Memory B cell (primary cell): ENCODE measurements around the gene EPM2A.
"Not testable (repeated sequence)": the region's sequence is repeated elsewhere in the genome, so short reads cannot be mapped to it uniquely, and the experiment has no call there.

Experiments
- ATAC-seq: fragments of 150-1000 bp; cut with Tn5 transposase; 2 replicates; pipeline ENCODE4 v1.10.0; 2021; ENCODE audit warnings: low read depth, mild to moderate bottlenecking, moderate library complexity
- DNase-seq, 2 donors: peaks; one replicate each; pipeline ENCODE4 v3.0.0; 2022; ENCODE audit warnings: low spot score in 2 of 2
- H3K27ac Mint-ChIP-seq: one replicate; pipeline ENCODE4 v1.8.0; 2022; ENCODE audit warnings: mild to moderate bottlenecking, moderate library complexity, mixed read lengths
- H3K27me3 Mint-ChIP-seq: one replicate; pipeline ENCODE4 v1.8.0; 2022; ENCODE audit warnings: mixed read lengths
- H3K36me3 Mint-ChIP-seq: one replicate; pipeline ENCODE4 v1.8.0; 2022; ENCODE audit warnings: mild to moderate bottlenecking, mixed read lengths
- H3K4me1 Mint-ChIP-seq: one replicate; pipeline ENCODE4 v1.8.0; 2022; ENCODE audit warnings: mixed read lengths
- H3K4me3 Mint-ChIP-seq: one replicate; pipeline ENCODE4 v1.8.0; 2022; ENCODE audit warnings: mild to moderate bottlenecking, moderate library complexity, mixed read lengths
- H3K9me3 Mint-ChIP-seq: one replicate; pipeline ENCODE4 v1.8.0; 2022; ENCODE audit warnings: mixed read lengths

The EPM2A gene

GRCh38 chr6:145721144-145721543 lies 14.2 kb downstream of the EPM2A start:
- peaks cover 5% of the 10 kb centered on the region for H3K9me3 Mint-ChIP-seq
- no peaks in the 10 kb centered on the region for H3K4me1 Mint-ChIP-seq
- no peak overlapping the region for H3K27ac Mint-ChIP-seq
- no peak overlapping the region for H3K4me3 Mint-ChIP-seq
- ATAC-seq (no peak), DNase-seq (no peak)
- H3K27me3 Mint-ChIP-seq, result no peaks in the 10 kb centered on the region
- H3K36me3 Mint-ChIP-seq, result peaks cover 21% of the 10 kb centered on the region

GRCh38 chr6:145715426-145715825 lies 19.9 kb downstream of the EPM2A start:
- no peak overlapping the region for H3K4me3 Mint-ChIP-seq
- no peak overlapping the region for H3K27ac Mint-ChIP-seq
- peaks cover 41% of the 10 kb centered on the region for H3K36me3 Mint-ChIP-seq
- no peaks in the 10 kb centered on the region for H3K4me1 Mint-ChIP-seq
- H3K27me3 Mint-ChIP-seq, result no peaks in the 10 kb centered on the region
- peaks cover 6% of the 10 kb centered on the region for H3K9me3 Mint-ChIP-seq
- ATAC-seq, result no peak
- DNase-seq, result no peak

GRCh38 chr6:145714731-145715130 lies 20.6 kb downstream of the EPM2A start:
- ATAC-seq, result no peak
- no peak overlapping the region for H3K27ac Mint-ChIP-seq
- H3K4me1 Mint-ChIP-seq, result no peaks in the 10 kb centered on the region
- H3K9me3 Mint-ChIP-seq, result peaks cover 6% of the 10 kb centered on the region
- no peak for DNase-seq
- no peak overlapping the region for H3K4me3 Mint-ChIP-seq
- no peaks in the 10 kb centered on the region for H3K27me3 Mint-ChIP-seq
- peaks cover 39% of the 10 kb centered on the region for H3K36me3 Mint-ChIP-seq

- no peak overlapping the region for H3K4me3 Mint-ChIP-seq
- DNase-seq, result no peak
- no peak for ATAC-seq
- H3K4me1 Mint-ChIP-seq, result no peaks in the 10 kb centered on the region
- H3K9me3 Mint-ChIP-seq, result peaks cover 6% of the 10 kb centered on the region
- no peaks in the 10 kb centered on the region for H3K27me3 Mint-ChIP-seq
- H3K36me3 Mint-ChIP-seq, result peaks cover 46% of the 10 kb centered on the region
- H3K27ac Mint-ChIP-seq, result no peak overlapping the region
Observed at GRCh38 chr6:145713773-145714172, 21.5 kb downstream of the EPM2A start.

GRCh38 chr6:145711372-145711771 lies 23.9 kb downstream of the EPM2A start:
- Mint-ChIP-seq H3K27ac (no peak overlapping the region), H3K4me3 (no peak overlapping the region), H3K27me3 (no peaks in the 10 kb centered on the region), H3K4me1 (peaks cover 3% of the 10 kb centered on the region), H3K9me3 (peaks cover 12% of the 10 kb centered on the region), H3K36me3 (peaks cover 49% of the 10 kb centered on the region)
- DNase-seq (no peak), ATAC-seq (no peak)

- H3K4me3 Mint-ChIP-seq, result no peak overlapping the region
- ATAC-seq, result no peak
Observed at GRCh38 chr6:145707397-145707796, 27.9 kb downstream of the EPM2A start.

GRCh38 chr6:145705561-145705960 lies 29.8 kb downstream of the EPM2A start:
- H3K36me3 Mint-ChIP-seq, result peaks cover 24% of the 10 kb centered on the region
- no peaks in the 10 kb centered on the region for H3K27me3 Mint-ChIP-seq
- no peak for ATAC-seq
- DNase-seq, result no peak
- no peak overlapping the region for H3K4me3 Mint-ChIP-seq
- peaks cover 6% of the 10 kb centered on the region for H3K9me3 Mint-ChIP-seq
- peaks cover 9% of the 10 kb centered on the region for H3K4me1 Mint-ChIP-seq
- H3K27ac Mint-ChIP-seq, result no peak overlapping the region

More at GRCh38 chr6:145707397-145707796, 27.9 kb downstream of the EPM2A start:
- DNase-seq, result no peak
- no peaks in the 10 kb centered on the region for H3K27me3 Mint-ChIP-seq
- H3K9me3 Mint-ChIP-seq, result peaks cover 6% of the 10 kb centered on the region
- H3K27ac Mint-ChIP-seq, result no peak overlapping the region
- H3K4me1 Mint-ChIP-seq, result peaks cover 9% of the 10 kb centered on the region
- peaks cover 25% of the 10 kb centered on the region for H3K36me3 Mint-ChIP-seq

- ATAC-seq, result no peak
- DNase-seq, result no peak
- peaks cover 6% of the 10 kb centered on the region for H3K9me3 Mint-ChIP-seq
- peaks cover 9% of the 10 kb centered on the region for H3K4me1 Mint-ChIP-seq
- no peak overlapping the region for H3K27ac Mint-ChIP-seq
- H3K4me3 Mint-ChIP-seq, result no peak overlapping the region
- peaks cover 22% of the 10 kb centered on the region for H3K36me3 Mint-ChIP-seq
- H3K27me3 Mint-ChIP-seq, result no peaks in the 10 kb centered on the region
Observed at GRCh38 chr6:145704143-145704781, 31.1 kb downstream of the EPM2A start.

GRCh38 chr6:145699462-145699861 lies 35.9 kb downstream of the EPM2A start:
- Mint-ChIP-seq H3K9me3 (peaks cover 6% of the 10 kb centered on the region), H3K36me3 (peaks cover 21% of the 10 kb centered on the region), H3K27me3 (no peaks in the 10 kb centered on the region), H3K4me3 (no peak overlapping the region), H3K4me1 (no peaks in the 10 kb centered on the region), H3K27ac (no peak overlapping the region)
- no peak for DNase-seq
- ATAC-seq, result no peak

GRCh38 chr6:145697401-145697800 lies 37.9 kb downstream of the EPM2A start:
- peaks cover 25% of the 10 kb centered on the region for H3K36me3 Mint-ChIP-seq
- DNase-seq, H3K4me1 Mint-ChIP-seq, ATAC-seq, H3K27ac Mint-ChIP-seq, H3K9me3 Mint-ChIP-seq, H3K27me3 Mint-ChIP-seq, H3K4me3 Mint-ChIP-seq: not testable (repeated sequence)

GRCh38 chr6:145694083-145694737 lies 41.1 kb downstream of the EPM2A start:
- H3K36me3 Mint-ChIP-seq, result peaks cover 19% of the 10 kb centered on the region
- ATAC-seq, result no peak
- H3K4me1 Mint-ChIP-seq, result no peaks in the 10 kb centered on the region
- H3K4me3 Mint-ChIP-seq, result no peak overlapping the region
- H3K9me3 Mint-ChIP-seq, result peaks cover 8% of the 10 kb centered on the region
- DNase-seq, result no peak
- H3K27ac Mint-ChIP-seq, result no peak overlapping the region
- H3K27me3 Mint-ChIP-seq, result no peaks in the 10 kb centered on the region

- Mint-ChIP-seq H3K4me3 (no peak overlapping the region), H3K36me3 (peaks cover 5% of the 10 kb centered on the region), H3K4me1 (peaks cover 2% of the 10 kb centered on the region), H3K27me3 (no peaks in the 10 kb centered on the region), H3K27ac (no peak overlapping the region), H3K9me3 (peaks cover 2% of the 10 kb centered on the region)
- DNase-seq, result no peak
- ATAC-seq, result no peak
Observed at GRCh38 chr6:145690969-145691368, 44.4 kb downstream of the EPM2A start.

- H3K27me3 Mint-ChIP-seq, result no peaks in the 10 kb centered on the region
- peaks cover 2% of the 10 kb centered on the region for H3K9me3 Mint-ChIP-seq
- ATAC-seq, result no peak
- peaks cover 13% of the 10 kb centered on the region for H3K36me3 Mint-ChIP-seq
- H3K4me1 Mint-ChIP-seq, result peaks cover 2% of the 10 kb centered on the region
- no peak overlapping the region for H3K4me3 Mint-ChIP-seq
- no peak overlapping the region for H3K27ac Mint-ChIP-seq
- DNase-seq, result no peak
Observed at GRCh38 chr6:145689529-145689928, 45.8 kb downstream of the EPM2A start.

GRCh38 chr6:145688493-145688905 lies 46.8 kb downstream of the EPM2A start:
- ATAC-seq, result no peak
- Mint-ChIP-seq H3K4me1 (peaks cover 2% of the 10 kb centered on the region), H3K9me3 (peaks cover 2% of the 10 kb centered on the region), H3K27me3 (no peaks in the 10 kb centered on the region), H3K4me3 (no peak overlapping the region), H3K27ac (no peak overlapping the region), H3K36me3 (peaks cover 19% of the 10 kb centered on the region)
- DNase-seq, result no peak

- Mint-ChIP-seq H3K4me3 (no peak overlapping the region), H3K36me3 (peaks cover 25% of the 10 kb centered on the region), H3K27ac (no peak overlapping the region), H3K4me1 (peaks cover 2% of the 10 kb centered on the region), H3K27me3 (no peaks in the 10 kb centered on the region), H3K9me3 (peaks cover 3% of the 10 kb centered on the region)
- DNase-seq (no peak), ATAC-seq (no peak)
Observed at GRCh38 chr6:145685932-145686331, 49.4 kb downstream of the EPM2A start.
